HG03354 (cell line): ENCODE measurements around the gene RGS6.
A peak's percentile ranks its signal among the peaks of the same experiment; 100 is the strongest.

Source experiments
- ATAC-seq: cut with Tn5 transposase; IDR thresholded peaks from one replicate; pipeline ENCODE4 v1.9.1; 2021; ENCODE audit warnings: mild to moderate bottlenecking; ENCODE audit not compliant: unreplicated experiment, poor library complexity, severe bottlenecking

Gene RGS6

GRCh38 chr14:72419226-72419775 lies 487.1 kb downstream of the RGS6 start:
- no peak for ATAC-seq

GRCh38 chr14:72420749-72421474 lies 488.7 kb downstream of the RGS6 start:
- ATAC-seq, result no peak

- ATAC-seq, result no peak
Measured at GRCh38 chr14:72423957-72424356, 491.7 kb downstream of the RGS6 start.

GRCh38 chr14:72430457-72430856 lies 498.2 kb downstream of the RGS6 start:
- no peak for ATAC-seq

GRCh38 chr14:72432748-72433147 lies 500.5 kb downstream of the RGS6 start:
- no peak for ATAC-seq

GRCh38 chr14:72433511-72433910 lies 501.3 kb downstream of the RGS6 start:
- no peak for ATAC-seq

GRCh38 chr14:72434856-72435255 lies 502.6 kb downstream of the RGS6 start:
- no peak for ATAC-seq

- peak; percentile 53 for ATAC-seq
Measured at GRCh38 chr14:72439707-72440106, 507.5 kb downstream of the RGS6 start.

DNA sequence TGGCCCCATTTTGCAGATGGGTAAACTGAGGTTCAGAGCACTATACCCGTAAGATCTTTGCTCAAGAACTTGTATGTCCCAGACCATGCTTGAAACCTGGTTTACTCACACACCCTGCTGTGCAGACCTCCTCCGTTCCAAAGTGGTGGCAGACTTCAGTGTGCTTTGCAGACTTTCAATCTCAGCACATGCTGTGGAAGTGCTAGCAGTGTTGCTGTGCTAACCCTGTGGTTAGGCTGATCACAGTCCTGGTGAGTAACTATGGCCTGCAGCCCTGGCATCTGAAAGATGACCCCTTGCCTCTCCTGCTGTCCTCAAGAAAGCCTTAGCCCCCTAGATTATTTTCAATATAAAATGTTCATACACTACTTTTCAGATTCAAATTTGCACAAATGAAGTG lies 511.0 kb downstream of the RGS6 start:
- no peak for ATAC-seq

GRCh38 chr14:72443991-72444441 lies 511.8 kb downstream of the RGS6 start:
- ATAC-seq, result no peak

DNA sequence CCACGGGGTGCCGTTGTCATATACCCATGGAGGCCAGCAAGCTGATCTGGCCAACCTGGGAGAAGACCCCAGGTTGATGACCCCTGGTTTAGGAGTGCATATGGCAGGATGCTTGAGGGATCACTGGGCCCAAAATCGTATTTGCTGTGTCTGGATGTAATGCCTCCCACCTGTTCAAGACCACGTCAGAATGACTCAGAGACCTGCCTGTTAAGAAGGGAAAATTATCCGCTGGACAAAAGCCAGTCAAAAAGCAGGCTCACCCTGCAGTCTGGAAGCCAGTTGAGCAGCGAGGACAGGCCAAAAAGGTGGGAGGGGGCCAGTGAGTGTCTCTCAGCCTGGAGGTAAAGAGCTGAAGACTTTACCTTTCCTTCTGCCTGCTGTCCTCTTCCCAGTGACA lies 512.5 kb downstream of the RGS6 start:
- no peak for ATAC-seq

GRCh38 chr14:72448212-72448611 lies 516.0 kb downstream of the RGS6 start:
- no peak for ATAC-seq

- ATAC-seq, result no peak
Measured at GRCh38 chr14:72450473-72451044, 518.3 kb downstream of the RGS6 start.

DNA sequence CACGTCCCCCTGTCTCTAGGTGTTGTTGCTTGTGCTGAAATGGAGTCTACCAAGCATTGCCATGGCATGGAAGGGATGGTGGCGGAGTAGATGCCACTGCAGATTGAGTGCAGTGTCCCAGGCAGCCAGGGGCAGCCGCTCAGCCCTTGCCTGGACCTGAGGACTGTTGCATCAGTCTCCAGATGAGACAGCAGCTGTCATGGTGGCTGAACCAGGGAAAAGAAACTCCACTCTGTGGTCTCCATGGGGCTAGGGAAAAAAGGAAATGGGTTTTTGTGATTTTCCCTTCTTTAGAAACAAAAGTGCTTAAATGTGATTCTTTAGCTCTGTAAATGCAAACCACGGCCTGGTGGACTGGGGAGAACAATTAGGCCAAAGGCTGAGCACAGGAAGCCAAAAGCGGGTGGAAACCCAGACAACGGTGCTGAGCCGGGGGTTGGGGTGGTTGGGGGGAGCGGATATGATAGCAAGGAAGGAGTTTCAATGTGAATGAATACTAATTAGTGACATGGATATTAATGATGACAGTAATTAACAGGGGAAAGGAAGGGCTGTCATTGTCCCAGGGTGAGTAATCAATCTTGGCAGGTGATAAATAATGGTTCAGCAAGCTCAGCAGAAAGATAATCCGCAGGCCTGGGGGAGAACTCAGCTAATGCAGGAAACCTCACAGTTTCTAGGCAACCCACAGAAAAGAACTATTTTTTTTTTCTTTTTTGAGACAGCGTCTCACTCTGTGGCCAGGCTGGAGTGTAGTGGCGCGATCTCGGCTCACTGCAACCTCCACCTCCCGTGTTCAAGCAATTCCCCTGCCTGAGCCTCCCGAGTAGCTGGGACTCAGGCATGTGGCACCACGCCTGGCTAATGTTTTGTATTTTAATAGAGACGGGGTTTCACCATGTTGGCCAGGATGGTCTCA lies 519.1 kb downstream of the RGS6 start:
- peak; percentile 70 for ATAC-seq

GRCh38 chr14:72452774-72453173 lies 520.5 kb downstream of the RGS6 start:
- ATAC-seq, result no peak

GRCh38 chr14:72454388-72455160 lies 522.3 kb downstream of the RGS6 start:
- ATAC-seq, result no peak

DNA sequence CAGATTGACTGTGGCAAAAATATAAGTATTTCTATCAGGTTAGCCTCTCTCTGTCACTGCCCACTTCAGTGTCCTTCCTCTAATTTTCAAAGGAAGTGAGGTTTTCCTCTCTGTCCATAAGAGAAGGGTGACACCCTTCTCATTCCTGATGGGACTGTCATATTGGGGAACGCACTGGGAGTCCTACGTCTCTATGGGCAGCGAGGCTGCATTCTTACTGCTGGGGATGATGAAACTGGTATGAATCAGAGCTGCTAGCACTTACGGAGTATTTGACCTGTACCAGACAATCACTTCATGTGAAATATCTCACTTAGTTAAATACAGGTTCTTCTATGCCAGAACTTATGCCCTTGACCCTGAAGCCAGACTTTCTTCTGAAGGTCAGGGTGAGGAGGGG lies 525.4 kb downstream of the RGS6 start:
- no peak for ATAC-seq

- ATAC-seq, result no peak
Measured at GRCh38 chr14:72462056-72462455, 529.8 kb downstream of the RGS6 start.

DNA sequence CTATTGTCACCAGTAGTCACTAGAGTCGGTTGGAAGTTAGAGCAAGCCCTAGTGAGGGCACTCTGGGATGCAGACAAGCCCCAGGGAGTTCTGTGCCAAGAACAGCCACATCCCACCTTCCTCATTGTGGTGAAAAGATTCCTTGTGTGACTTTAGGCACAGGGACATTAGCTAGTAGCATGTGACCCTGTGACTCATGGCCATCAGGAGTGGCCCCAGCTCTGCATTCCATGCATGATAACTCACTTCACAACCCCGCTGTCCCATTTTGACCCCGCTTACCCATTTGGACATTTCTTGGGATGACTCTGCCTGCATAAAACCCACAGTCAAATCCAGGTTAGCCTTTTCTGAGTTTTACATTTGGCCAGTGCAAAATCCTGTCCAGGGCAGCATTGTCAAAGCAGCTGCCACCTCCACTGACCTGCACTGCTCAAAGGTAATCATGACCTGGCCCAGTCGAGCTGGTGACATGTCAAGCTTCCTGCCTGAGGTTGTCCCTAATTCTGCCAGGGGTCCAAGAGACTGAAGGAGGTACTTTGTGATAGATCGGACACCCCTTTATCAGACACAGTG lies 531.1 kb downstream of the RGS6 start:
- no peak for ATAC-seq
